SIG-M5 treated with dmso at 0.1 percent for 504 hours (cell line): ENCODE measurements around the gene SDF2L1.

Experiments used
- DNase-seq: peaks from one replicate; lab custom pipeline; 2025; ENCODE audit not compliant: unreplicated experiment; lab: John Stamatoyannopoulos, UW

The SDF2L1 gene

GRCh38 chr22:21621025-21621424 lies 21.1 kb upstream of the SDF2L1 start:
- no peak for DNase-seq

DNA sequence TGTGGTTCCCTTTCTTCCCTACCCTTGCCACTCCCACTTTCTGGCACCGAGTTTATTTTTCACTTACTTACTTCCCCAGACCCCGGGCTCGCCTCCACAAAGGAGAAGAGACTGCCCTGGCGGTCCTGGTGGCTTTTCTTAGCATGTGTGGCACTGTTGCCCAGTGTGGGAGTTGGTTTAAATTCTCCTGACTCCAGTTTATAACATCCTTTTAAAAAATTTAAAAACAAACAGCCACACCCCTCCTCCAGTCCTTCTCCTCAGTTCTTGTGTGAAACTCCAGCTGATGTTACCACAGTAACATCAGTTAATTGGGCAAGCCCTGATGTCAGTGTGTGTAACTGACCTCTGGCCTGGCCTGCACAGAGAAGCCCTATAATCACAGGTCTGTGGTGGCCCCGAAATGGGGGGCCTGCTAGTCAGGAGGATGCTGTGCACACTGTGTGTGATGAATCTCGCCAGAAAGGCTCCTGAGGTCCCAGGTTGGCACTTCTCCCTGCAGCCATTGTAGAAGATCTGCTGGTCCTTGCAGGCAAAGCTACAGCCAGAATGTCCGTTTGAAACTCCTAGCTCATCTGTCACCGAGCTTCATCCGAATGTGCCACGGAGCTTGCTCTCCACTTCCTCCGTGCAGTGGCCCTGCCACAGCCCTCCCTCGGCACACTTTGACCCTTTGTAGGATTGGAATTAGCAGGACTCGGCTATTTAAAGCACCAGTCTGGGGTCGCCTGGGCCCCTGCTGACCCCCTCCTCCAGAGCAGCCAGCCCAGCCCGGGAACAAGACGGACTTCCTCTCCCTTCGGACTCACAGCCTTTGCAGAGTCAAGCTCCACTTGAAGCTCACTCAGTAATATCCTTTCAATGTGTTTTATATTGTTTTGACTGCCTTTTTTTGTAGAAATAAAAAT lies 19.8 kb upstream of the SDF2L1 start:
- peak; percentile 47 for DNase-seq

GRCh38 chr22:21622919-21623647 lies 19.0 kb upstream of the SDF2L1 start:
- no peak for DNase-seq

GRCh38 chr22:21623648-21623970 lies 18.5 kb upstream of the SDF2L1 start:
- DNase-seq, result no peak

GRCh38 chr22:21624120-21624879 lies 17.8 kb upstream of the SDF2L1 start:
- DNase-seq, result no peak

GRCh38 chr22:21624880-21625791 lies 17.0 kb upstream of the SDF2L1 start:
- DNase-seq, result peak; percentile 79

- no peak for DNase-seq
Observed at GRCh38 chr22:21626073-21626734, 15.9 kb upstream of the SDF2L1 start.

GRCh38 chr22:21626735-21627469 lies 15.2 kb upstream of the SDF2L1 start:
- DNase-seq, result no peak

- no peak for DNase-seq
Observed at GRCh38 chr22:21628386-21629254, 13.5 kb upstream of the SDF2L1 start.

- DNase-seq, result peak; percentile 91
Observed at GRCh38 chr22:21629255-21630149, 12.6 kb upstream of the SDF2L1 start, which contains the start of gene YDJC. Gene YDJC, minus strand, starts transcription at chr22:21630022. Its CDS starts 8 bp downstream, at chr22:21630014.

DNA sequence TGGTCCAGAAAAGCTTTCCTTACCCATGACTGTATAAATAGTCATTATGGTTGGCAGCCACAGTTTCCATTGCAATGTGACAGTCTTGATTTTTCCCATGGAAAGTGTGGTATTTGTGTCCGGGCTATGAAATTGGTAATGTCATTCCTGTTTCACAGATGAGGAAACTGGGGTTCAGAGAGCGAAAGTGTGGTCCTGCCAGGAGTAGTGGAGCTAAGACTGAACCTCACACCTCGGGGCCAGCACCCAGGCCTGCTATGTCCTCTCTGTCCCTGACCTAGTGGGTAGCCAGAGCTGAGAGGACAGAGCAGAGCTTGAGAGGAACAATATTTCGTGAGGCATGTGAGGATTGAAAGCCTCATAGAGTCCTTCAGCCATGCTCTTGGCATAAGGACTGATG lies 11.1 kb upstream of the SDF2L1 start:
- DNase-seq, result no peak

GRCh38 chr22:21632237-21632895 lies 9.7 kb upstream of the SDF2L1 start, which contains the start of gene CCDC116:
Gene CCDC116, plus strand, starts transcription at chr22:21632760. Its CDS starts 422 bp downstream, at chr22:21633182.
- DNase-seq, result peak; percentile 42

DNA sequence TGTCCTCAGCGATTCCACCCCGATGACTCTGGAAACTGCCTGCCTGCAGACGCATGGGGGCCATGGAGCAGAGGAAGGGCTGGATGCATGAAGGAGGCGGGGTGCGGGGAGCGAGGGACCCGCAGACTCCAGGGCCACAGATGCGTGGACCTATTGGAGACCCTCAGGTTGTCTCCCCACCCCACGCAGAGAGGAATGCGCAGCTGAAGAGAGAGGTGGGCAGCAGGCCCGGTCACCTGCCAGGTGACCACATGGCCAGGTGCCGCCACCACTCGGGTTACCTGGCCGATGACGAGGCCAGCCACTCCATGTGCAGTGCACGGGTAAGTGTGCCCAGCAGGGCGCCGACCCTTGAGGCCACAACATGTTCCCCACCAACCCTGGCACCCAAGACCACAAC lies 9.2 kb upstream of the SDF2L1 start:
- DNase-seq, result no peak

DNA sequence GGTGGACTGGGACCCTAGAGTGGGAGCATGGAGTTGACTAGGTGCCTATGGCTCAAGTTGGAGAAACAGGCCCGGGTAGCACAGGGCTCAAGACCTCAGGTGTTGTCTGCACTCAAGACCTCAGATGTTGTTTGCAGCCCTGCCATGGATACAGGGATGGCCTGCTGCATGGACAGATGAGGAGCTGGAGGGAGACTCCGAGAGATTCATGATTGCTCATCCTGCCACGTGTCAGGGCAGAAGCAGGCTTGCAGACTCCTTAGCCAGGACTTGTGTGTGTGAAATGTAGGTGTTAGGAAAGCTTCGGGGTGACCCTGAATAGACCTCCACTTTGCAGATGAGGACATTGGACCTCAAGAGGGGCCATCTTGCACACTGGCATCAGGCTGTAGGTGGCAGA lies 8.6 kb upstream of the SDF2L1 start:
- no peak for DNase-seq

- DNase-seq, result no peak
Observed at GRCh38 chr22:21634081-21634480, 8.0 kb upstream of the SDF2L1 start.

DNA sequence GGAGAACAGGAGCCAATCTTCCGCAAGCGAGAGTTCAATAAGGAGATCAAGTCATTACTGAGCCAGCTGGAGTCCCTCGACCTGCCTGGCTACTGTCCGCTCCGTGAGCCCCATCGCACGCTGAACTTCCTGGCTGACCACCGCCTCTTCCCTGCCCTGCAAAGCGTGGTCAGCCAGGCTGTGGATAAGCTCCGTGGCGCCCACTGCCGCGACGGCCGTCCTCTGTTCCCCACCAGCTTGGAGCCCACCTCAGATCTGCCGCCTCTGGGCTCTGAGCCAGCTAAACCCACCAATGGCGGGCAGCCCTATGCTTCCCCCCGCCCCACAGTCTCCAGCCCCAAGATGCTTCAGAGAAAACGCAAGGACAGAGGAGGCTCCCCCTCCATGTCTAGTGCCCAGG lies 7.3 kb upstream of the SDF2L1 start:
- DNase-seq, result no peak
